Cardiac muscle cell (in vitro differentiated cells and primary cell): Measurements from ENCODE around the gene CSF1. TPM values are rescaled to one million over a fixed set of nuclear protein-coding genes. Genes with fewer than 3 reads are reported as not detected.

Experiments
- DNase-seq, 2 donors: peaks; one replicate each; pipeline versions ENCODE4 v3.0.0 to v3.0.0-alpha.2; 2010 to 2017; ENCODE audit warnings: low read depth in 1 of 2, low spot score in 1 of 2
- H3K27ac ChIP-seq: fragments of 200-600 bp; sonication (generic); 2 replicates; pipeline ENCODE4 v1.5.1; 2016
- H3K27me3 ChIP-seq: fragments of 200-600 bp; sonication (generic); 2 replicates; pipeline ENCODE4 v1.6.0; 2016; ENCODE audit warnings: control low read depth
- H3K36me3 ChIP-seq: fragments of 200-600 bp; sonication (generic); 2 replicates; pipeline ENCODE4 v1.5.1; 2016; ENCODE audit warnings: control low read depth
- H3K4me1 ChIP-seq: fragments of 200-600 bp; sonication (generic); 2 replicates; pipeline ENCODE4 v1.8.1; 2017; ENCODE audit warnings: low read depth, mild to moderate bottlenecking, mixed run types
- H3K4me3 ChIP-seq: fragments of 200-600 bp; sonication (generic); 2 replicates; pipeline ENCODE4 v1.5.1; 2016; ENCODE audit warnings: mild to moderate bottlenecking
- H3K9me3 ChIP-seq: fragments of 200-600 bp; sonication (generic); 2 replicates; pipeline ENCODE4 v1.5.1; 2017; ENCODE audit warnings: low read depth, mild to moderate bottlenecking, control low read depth
- CTCF ChIP-seq: IDR thresholded peaks from 2 replicates; pipeline ENCODE4 v1.5.1; 2012; ENCODE audit warnings: low read depth, mild to moderate bottlenecking, low read length
- polyA plus RNA-seq: library from polyadenylated mRNA; unstranded; fragments of >200 nt; fragmentation: Nextera tagmentation; extraction: Ambion mirVana; gene quantifications from 2 replicates; pipeline ENCODE4 v1.2.1, GENCODE V29; 2016
- total RNA-seq: library from RNA; depleted of rRNA; stranded (reverse); fragments of >200 nt; gene quantifications from 2 replicates; pipeline ENCODE4 v1.2.3, GENCODE V29; 2016

The CSF1 gene
- total and polyA plus RNA-seq, 2 experiments from 2014 or later = 4.9 to 5.7 TPM

GRCh38 chr1:109933856-109934711 lies 23.4 kb downstream of the CSF1 start:
- peak in 1 of 2 donors; percentile 73 for DNase-seq
- Histone ChIP-seq H3K4me1 (peaks cover 22% of the 10 kb centered on the region), H3K27me3 (no peaks in the 10 kb centered on the region), H3K9me3 (no peaks in the 10 kb centered on the region), H3K27ac (no peak overlapping the region), H3K4me3 (no peak overlapping the region), H3K36me3 (no peaks in the 10 kb centered on the region)
- no peak for TF ChIP-seq CTCF

- Histone ChIP-seq H3K4me3 (no peak overlapping the region), H3K27me3 (no peaks in the 10 kb centered on the region), H3K27ac (no peak overlapping the region), H3K36me3 (no peaks in the 10 kb centered on the region), H3K9me3 (no peaks in the 10 kb centered on the region), H3K4me1 (peaks cover 11% of the 10 kb centered on the region)
- TF ChIP-seq CTCF = no peak
- no peak for DNase-seq
Measured at GRCh38 chr1:109935451-109935900, 24.8 kb downstream of the CSF1 start.

DNA sequence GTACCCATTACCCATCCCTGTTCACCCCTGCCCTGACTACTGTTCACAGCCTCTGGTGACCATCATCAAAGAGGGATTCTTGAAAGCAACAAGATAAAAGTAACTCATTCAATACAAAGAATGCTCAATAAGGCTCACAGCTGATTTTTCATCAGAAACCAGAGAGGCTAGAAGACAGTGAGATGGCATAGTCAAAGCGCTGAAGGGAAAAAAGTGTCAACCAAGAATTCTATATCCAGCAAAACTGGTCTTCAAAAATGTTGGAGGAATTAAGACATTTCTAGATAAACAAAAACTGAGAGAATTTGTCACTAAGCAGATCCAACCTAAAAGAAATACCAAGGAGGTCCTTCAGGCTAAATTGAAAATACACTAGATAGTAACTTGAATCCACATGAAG lies 27.1 kb downstream of the CSF1 start:
- Histone ChIP-seq H3K9me3 (no peaks in the 10 kb centered on the region), H3K4me1 (no peaks in the 10 kb centered on the region), H3K4me3 (no peak overlapping the region), H3K36me3 (no peaks in the 10 kb centered on the region), H3K27ac (no peak overlapping the region), H3K27me3 (no peaks in the 10 kb centered on the region)
- no peak for DNase-seq
- TF ChIP-seq CTCF = no peak

GRCh38 chr1:109938556-109938955 lies 27.9 kb downstream of the CSF1 start:
- Histone ChIP-seq H3K4me1 (no peaks in the 10 kb centered on the region), H3K36me3 (no peaks in the 10 kb centered on the region), H3K9me3 (no peaks in the 10 kb centered on the region), H3K27ac (no peak overlapping the region), H3K27me3 (no peaks in the 10 kb centered on the region), H3K4me3 (no peak overlapping the region)
- TF ChIP-seq CTCF = no peak
- DNase-seq = no peak

DNA sequence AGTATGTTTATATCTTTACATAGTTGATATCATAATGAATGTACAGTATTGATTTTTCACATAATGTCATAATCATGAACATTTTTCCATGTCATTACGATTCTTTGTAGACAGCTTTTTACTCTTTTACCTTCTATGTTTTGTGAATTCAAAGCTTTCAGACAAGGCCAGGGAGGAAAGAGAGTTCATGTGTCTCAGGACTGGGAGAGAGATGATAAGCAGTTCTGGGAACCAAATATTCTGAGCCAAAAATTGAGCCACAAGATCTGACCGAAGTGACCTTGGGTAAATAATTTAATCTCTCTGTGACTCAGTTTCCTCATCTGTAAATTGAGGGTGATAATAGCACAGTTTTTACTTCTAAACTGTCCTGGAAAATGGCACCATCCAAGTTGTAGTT lies 31.8 kb downstream of the CSF1 start:
- no peaks in the 10 kb centered on the region for H3K36me3 ChIP-seq

More for the DNA sequence above, 31.8 kb downstream of the CSF1 start:
- Histone ChIP-seq H3K4me1 (no peaks in the 10 kb centered on the region), H3K4me3 (no peak overlapping the region), H3K27ac (no peak overlapping the region), H3K27me3 (no peaks in the 10 kb centered on the region), H3K9me3 (no peaks in the 10 kb centered on the region)
- DNase-seq = no peak
- TF ChIP-seq CTCF = no peak
